CD4-positive, alpha-beta T cell treated with Interleukin-1 beta for 1 hour (primary cell): Measurements from ENCODE around the gene FCRL2.
A peak's percentile ranks its signal among the peaks of the same experiment; 100 is the strongest.

Experiments used
- DNase-seq, 2 donors: peaks; one replicate each; pipeline ENCODE4 v3.0.0-alpha.2; 2020 to 2022

The FCRL2 gene, protein sequence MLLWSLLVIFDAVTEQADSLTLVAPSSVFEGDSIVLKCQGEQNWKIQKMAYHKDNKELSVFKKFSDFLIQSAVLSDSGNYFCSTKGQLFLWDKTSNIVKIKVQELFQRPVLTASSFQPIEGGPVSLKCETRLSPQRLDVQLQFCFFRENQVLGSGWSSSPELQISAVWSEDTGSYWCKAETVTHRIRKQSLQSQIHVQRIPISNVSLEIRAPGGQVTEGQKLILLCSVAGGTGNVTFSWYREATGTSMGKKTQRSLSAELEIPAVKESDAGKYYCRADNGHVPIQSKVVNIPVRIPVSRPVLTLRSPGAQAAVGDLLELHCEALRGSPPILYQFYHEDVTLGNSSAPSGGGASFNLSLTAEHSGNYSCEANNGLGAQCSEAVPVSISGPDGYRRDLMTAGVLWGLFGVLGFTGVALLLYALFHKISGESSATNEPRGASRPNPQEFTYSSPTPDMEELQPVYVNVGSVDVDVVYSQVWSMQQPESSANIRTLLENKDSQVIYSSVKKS

DNA sequence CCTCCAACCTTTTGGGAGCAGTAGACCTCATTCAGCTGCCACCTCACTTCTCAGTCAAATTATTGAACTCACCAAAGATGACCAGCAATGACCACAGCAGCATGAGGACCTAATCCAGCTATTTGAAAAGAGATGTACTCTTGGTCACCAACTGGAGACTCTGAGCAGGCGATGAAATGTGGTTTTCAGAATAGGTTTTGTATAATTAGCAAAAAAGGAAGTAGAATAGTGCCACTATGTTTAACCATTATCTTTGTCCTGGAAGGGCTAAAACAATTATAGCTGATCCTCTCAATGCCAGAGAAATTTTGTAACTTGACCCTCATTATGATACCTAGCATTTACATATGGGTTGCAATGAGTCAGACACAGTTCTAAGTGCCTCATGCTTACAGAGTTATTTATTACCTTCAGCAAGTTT lies at the start of gene FCRL2:
FCRL2 (minus strand) TSS at position 162 of the 421 bp plus-strand sequence; CDS start at position 103, 59 bp downstream.
- DNase-seq = no peak

DNA sequence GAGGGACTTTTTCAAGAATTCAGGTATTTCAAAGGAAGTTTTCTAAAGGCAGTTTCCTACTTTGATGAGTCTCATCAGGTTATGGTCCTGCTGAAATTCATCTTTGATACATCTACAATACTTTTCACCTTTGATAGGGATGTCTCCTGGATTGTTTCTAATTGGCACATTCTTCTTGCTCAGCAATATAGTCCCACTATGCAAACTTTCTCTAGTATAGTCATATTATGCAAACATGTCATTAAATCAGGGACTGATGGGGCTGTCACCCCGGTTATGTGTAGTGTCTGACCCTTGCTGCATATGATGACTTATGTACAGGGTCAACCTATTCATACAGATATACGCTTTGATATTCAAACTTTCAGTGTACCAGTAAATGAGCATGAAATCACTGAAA lies 43.4 kb upstream of the FCRL2 start:
- DNase-seq = no peak

DNA sequence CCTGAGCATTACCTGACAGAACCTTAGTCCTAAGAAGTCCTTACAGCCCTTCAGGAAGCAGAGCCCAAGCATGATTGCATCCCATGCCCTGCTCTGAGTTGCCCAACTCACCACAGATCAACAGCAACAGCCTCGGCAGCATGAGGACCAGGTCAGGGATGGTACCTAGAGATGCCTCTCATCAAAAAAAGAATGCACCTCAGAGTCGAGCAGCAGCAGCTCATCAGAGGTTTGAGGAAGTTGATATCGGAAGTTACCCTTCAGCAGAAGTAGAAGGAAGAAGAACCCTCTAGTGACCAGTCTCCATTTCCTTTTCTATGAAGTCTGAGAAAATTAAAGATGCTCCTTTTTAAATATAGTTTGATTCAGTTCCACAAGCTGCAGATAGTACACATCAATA lies 43.0 kb upstream of the FCRL2 start, which contains the start of gene FCRL1:
FCRL1 (minus strand) TSS at position 225 of the 400 bp plus-strand sequence; CDS start at position 142, 83 bp downstream.
- DNase-seq = peak in 1 of 2 donors; percentile 26

DNA sequence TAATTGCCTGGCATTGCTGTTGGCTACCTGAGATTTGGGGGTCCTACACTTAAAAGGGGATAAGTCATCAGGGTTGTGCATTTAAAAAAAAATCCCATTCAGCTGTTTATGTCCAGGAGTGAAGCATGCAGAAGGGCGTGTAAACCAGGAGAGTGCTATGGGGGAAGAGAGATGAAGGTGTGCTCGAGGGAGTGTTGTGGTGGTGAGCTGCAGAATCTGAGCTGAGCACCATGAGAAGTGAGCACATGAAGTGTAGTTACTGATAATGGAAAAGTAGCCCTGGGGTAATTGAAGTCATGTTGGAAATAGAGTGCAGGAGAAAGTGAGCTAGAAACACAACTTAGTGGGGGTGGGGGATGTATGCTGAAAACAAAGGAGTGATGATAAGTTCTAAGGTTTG lies 42.3 kb upstream of the FCRL2 start:
- no peak for DNase-seq

DNA sequence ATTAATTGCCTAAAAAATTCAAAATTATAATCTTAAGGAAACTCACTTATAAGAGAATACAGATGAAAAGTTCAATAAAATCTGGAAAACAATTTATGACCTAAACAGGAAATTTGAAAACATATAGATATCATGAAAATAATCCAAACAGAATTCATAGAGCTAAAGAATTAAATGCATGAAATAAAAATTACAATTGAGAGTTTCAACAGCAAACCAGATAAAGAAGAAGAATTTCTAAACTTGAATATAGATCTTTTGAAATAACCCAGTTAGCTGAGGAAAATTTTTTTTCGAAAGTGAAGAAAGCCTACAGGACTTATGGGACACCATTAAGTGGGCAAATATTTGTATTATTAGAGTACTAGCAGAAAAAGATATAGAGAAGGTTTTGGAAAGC lies 36.3 kb upstream of the FCRL2 start:
- DNase-seq = no peak

DNA sequence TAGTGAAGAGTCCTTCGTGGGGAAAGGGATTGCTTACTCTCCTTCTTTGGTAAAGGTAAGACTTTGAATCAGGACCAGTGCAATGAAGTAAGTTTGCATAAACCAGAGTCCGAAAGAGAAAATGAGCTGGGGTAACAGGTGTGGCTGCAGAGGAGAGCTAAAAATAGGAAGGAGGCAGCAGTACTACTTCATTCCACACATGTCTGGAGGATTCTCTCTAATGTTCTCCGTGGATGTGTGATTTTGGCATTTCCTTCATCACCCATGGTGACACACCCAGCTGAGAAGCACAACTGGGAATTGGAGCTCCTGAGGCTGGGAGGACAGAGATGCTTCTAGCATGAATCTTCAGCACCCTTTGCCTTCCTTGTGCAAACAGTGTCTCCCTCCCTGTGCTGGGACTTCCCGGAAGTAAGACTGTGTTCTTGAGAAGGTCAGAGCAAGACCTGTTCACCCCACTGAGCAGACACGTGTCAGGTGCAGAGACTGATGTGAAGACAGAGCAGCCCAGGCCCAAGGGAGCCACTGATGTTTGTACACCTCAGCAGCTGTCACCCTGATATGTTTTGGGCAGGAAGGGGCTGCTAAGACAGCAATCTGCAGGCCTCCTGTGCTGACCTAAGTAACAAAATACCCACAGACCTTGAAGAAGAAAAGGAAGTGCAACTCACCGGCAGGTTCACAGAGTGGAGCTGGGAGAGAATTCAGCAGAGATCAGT lies 29.7 kb upstream of the FCRL2 start:
- peak in 1 of 2 donors; percentile 78 for DNase-seq

DNA sequence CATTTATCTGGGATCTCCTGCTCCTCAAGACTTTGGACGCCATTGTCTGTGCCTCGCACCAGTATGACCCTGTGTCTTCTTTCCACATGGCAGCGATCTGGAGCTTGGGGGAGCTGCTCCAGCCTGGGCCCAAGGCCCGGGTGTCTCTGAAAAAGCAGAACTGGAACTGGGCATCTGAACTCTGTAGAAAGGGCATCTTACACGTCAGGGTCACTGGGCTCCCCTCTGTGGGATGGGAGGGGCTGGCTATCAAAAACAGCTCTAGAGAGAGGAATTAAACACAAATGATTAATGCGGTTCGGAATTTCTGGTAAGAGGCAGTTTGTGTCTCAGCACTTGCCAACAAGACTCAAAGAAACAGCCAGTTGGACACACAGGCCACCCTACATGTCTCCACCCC lies 26.9 kb upstream of the FCRL2 start:
- peak in 1 of 2 donors; percentile 32 for DNase-seq

DNA sequence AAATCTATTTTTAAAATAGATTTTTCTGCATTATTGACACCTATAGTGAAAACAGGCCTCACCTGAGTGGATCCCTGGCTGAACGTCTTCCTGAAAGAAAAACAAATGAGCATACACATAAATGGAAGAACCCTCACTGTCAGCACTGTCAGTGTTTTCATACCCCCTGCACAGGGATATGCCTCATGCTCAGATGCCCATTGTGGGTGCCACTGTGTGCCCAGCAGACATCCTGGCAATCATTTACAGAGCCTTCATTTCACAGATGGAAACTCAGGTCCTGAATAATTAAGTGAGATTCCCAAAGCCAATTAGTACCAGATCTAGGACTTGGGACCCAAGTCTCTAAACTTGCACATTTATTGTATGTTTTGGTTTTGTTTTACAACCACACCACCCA lies 23.1 kb upstream of the FCRL2 start:
- DNase-seq = no peak

DNA sequence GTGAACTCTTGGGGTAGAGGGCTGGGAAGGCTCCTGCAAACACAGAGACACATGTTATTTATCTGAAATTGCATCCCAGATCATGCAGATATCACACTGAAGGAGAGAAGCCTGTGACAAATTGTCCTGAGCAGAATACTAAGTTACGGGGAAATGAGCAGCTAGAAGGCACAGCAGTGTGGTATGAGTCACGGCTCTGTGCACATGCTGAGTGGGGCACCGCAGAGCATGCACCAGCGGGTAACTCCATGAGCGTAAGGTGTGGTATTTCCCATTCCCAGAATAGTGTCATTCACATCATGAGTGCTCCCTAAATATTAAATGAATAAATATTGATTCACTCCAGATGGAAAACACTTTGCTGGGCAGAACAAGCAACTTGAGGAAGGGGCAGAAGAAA lies 21.3 kb upstream of the FCRL2 start:
- DNase-seq = no peak

DNA sequence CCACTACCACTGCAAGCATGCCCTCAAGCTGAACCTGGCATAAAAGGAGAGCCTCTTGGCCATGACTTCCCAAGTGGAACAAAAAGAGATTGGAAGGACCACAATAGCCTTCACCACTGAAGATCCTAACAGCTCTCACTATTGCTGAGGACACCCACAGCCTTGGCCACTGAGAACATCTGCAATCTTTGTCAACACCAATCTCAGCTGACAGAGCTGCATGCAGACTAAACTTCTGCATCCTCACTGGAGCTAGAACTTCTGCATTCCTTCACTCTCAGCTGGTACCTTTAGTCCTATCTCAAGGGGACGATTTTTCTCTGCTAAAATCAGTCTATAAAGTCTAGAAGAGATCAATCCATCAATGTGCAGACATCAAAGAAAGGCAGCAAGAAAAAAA lies 8.3 kb upstream of the FCRL2 start:
- no peak for DNase-seq

DNA sequence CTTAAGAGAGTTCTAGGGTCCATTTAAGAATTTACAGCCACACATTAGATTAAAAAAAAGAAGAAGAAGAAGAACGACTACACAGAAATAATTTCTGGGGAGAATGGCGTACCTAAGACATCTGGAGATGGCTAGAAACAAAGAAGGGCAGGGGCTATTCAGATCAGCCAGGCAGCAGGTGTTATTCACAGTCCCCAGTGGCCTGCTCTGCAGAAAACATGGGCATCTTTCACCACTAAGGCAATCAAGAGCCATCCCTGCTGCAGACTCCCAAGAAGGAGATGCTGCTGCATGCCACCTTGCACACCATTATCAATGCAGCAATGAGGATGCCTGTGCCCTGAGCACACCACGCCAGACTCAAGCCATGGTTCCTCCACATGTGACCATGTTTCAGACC lies 7.9 kb upstream of the FCRL2 start:
- no peak for DNase-seq

DNA sequence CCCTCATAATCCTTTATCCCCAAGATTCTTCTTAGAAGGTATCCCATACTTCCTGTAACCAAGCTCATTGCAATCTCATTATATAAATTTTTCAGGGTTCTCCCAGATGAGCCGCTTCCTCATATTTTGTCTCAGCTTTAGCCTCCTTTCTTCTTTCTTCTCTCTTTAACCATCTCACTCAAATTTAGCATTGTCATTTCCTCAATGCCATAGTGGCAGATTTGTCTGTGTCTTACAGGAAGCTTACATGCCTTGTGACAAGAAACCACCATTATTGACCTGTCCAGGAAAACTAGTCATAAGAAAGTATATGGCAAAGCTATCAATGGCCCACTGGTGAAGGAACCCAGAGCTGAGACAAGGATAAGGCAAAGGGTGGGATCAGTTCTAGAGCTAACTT lies 6.0 kb upstream of the FCRL2 start:
- DNase-seq = no peak

DNA sequence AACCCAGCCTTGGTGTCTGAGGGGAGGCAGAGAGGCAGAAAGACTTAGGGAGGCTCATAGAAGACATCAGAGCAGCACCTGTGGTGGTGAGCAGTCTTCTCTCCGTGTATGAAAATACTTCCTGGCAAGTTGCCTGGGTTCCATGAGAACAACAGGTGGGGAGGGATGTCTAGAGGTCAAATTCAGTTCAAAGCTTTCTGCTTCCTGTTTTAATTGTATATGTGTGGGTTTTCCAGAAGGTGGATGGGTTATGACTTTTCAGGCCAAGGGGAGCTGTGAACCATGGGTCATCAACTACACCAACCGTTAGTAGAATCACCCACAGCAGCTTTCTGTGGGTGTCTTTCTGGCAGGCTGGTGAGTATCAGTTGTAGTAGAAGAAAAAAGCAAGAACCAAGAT lies 4.1 kb upstream of the FCRL2 start:
- DNase-seq = no peak

DNA sequence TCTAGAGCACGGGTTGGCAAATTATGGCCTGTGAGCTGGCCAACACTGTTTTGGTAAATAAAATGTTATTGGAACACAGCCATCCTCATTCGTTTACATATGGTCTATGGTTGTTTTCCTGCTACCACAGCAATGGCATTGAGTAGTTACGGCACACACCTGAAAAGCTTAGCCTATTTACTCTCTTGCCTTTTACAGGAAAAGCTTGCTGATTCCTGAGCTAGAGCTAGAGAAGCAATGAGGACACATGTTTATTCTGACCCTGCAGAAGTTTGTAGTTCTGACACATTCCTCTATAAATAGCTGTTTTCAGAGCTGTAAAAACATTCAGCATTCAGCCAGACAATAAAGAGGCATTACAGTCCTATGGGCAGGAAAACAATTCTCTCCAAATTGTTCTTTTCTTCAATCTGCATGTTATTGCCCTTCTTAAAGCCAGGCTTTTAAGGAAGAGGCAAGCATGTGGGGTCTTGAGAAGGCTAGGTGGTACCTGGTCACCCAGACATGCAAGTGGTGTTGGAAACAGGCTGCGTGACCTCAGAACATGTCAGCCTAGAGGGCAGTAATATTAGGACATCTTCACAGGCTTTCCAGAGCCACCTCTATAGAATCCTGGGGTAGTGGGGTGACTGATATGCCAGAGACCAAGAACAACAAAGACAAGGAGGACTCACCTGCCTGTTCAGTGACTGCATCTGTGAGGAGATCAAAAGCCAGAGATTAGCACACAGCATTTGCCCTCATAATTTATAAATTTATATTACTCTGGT lies 1.6 kb downstream of the FCRL2 start:
- no peak for DNase-seq

DNA sequence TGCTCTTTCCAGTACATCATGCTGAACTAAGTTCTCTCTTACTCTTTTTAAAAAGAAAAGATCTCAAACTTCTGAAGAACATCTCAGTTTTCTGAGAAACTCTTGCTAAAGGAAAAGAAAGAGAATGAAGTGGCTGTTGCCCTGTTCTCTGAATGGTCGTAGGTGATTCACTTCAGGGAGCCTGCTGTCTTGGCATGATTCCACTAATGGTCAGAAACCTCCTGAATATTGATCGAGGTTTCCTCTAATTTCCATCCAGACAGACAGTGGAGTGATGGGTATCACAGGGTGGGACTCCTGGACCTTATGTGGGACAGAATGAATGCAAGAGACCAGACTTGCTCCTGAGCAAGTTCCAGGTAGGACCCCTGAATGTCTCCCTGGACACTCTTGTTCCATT lies 2.5 kb downstream of the FCRL2 start:
- DNase-seq = no peak

DNA sequence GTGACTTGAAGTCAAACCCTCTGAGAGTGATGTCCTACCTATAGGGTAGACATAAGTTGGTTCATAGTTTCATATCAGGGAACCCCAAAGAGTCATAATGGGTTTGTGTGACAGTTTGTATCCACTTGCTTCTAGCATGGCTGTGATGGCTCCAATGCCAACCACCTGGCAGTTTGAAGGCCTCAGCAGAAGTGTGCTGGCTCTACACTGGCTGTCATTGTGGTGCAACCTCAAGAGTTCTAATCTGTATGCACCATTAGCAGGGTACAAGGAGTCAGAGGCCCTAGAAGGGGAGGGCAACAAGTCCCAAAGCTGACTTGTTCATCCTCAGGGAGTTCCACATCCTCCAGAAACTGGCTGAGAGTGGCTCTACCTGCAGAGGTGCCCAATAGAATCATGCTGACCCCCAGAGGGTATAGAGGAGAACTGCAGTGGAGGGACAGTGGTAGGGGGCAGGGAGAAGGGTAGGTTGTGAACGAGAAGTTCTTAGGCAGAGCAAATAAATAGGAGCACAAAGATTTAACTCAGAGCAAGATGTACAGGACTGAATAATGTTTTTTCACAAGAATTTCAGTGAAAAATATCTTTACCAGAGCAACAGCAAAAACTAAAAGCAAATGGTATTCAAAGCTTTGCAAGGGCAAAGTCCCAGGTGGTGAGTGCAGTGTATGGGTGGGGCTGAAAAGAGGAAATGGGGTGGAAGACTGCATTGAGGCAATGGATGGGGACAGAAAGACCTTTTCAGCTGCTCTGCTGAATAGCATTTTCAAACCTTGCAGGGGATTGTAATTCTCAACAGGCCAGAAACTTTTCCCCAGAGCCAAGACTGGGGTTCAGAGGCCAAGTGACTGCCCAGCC lies 3.2 kb downstream of the FCRL2 start:
- DNase-seq = peak; percentile 26

DNA sequence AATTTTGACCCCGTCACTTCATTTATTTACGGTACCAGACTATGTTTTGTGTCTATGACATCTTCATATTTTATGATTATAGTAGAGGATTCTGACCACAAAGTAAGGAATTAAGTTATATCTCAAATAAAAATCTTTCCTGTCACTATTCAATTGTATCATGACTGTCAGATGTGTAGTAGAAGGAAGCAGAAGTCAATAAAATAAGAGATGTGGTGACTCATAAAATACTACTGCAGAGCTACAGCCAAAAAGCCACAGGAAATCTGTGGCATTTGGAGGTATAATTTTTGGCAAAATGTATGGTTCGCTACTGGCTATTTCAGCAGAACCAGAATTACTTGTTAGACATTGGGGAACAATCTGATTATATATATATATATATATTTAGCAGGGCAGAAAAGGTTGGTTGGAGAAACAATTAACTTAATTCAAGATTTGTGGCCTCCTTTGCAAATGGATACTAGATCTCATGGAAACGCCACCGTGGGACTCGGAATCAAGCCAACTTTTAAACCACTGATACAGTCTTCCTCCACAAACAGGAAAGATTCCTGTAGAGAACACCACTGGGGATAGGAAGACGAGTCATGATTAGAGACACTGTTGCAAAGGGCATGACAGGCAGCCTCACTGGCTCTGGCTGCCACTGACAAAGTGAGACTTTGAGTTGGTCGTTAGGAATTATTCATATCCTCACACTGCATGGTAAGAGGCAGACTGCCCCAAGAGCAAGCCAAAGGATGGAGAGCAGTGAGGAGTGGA lies 5.1 kb downstream of the FCRL2 start:
- no peak for DNase-seq

DNA sequence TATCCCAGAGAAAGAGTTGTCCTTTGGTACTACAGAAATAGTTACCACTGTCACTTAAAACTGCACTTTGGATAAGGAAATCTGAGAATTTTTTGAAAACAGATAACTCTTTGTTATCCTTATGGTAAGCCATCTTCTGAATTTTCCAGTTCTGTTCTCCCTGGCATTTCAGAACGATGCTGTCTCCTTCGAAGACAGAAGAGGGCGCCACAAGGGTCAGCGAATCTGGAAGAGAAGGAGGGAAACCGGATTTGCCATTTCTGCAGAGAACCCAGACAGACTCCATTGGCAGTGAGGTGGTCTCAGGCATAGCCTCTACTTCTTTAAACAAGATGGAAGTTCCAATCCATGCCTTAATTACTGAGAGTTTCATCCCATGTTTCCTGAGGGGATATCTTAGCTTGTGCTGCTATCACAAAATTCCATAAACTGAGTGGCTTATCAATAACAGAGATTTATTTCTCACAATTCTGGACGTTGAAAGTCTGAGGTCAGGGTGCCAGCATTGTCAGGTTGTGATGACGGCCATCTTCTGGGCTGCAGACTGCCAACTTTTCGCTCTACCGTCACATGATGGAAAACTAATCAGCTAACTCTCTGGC lies 6.4 kb downstream of the FCRL2 start:
- no peak for DNase-seq

DNA sequence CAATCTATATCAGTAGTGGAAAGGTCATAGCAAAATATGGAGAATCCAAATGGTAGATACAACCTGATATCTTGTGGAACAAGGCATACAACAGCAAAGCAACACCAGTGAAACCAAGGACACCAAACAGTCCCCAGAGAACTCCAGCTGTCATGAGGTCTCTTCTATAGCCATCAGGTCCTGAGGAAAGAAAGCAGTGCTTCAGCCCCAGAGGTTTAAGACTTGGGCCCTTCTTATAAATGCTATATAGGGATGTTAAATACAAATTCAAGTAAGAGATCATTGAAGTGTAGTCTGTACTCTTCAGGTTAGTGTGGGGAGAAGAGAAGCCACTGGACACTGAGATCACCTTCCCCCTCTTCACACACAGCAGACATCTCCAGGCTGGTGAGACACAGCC lies 10.1 kb downstream of the FCRL2 start:
- DNase-seq = no peak

DNA sequence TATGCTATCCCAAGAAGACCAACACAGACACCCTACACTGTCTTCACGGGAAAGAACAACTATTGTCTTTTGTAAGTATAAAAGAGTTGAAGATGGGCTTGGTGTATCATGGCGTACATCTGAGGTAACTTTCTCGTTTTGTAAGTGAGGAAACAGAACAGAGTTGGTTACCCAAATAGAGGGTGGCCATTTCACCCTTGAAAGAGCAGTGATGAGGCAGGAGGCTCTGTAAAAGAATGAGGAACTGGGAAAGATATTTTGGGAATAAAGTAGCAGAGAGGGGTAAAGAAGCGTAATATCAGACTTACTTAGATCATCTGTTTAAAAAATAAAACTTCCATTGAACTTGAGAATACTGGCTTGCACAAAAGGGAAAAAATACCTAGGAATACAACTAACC lies 18.9 kb downstream of the FCRL2 start:
- DNase-seq = no peak

DNA sequence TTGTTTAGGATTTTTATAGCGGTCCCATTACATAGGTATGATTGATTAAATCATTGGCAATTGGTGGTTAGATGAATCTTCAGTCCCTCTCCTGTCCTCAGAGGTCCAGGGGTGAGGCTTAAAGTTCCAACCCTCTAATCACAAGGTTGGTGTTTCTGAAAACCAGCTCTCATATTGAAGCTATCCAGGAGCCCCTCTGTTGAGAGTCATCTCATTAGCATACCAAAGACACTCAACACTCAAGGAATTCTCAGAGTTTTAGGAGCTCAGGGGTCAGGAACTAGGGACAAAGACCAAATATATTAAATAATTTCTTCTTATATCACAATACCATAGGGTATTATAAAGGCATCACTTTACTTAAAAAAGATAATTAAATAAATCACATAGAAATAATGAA lies 23.3 kb downstream of the FCRL2 start:
- DNase-seq = no peak
